Endothelial cell of umbilical vein (primary cell): Measurements from ENCODE around the gene PWWP2A. TPM values are rescaled to one million over a fixed set of nuclear protein-coding genes. Genes with fewer than 3 reads are reported as not detected.

ENCODE experiments used
- BruUV-seq: library from RNA; stranded (reverse); fragments of 400-500 nt; replicated peaks from 2 replicates; lab custom pipeline; 2021; lab: Mats Ljungman, UMichigan
- CTCF ChIA-PET: fragments of 300-600, 350-600 bp; sonication (Branson Sonifier 250); formaldehyde crosslinking; loops from one replicate; lab custom pipeline; 2021; ENCODE audit warnings: antibody characterized with exemption, inconsistent platforms; lab: Charles Lee
- POLR2A ChIA-PET: fragments of 300-600, 350-600 bp; sonication (Branson Sonifier 250); formaldehyde crosslinking; loops from one replicate; lab custom pipeline; 2021; ENCODE audit warnings: antibody characterized with exemption, inconsistent platforms; lab: Charles Lee
- DNase-seq: peaks from one replicate; pipeline ENCODE4 v3.0.0-alpha.2; 2011; ENCODE audit warnings: low read depth, low spot score
- FAIRE-seq: peaks from 2 replicates; lab custom pipeline; 2011; peaks lifted over from hg19 to GRCh38; lab: Jason Lieb, UNC
- H2AFZ ChIP-seq: 2 replicates; pipeline ENCODE4 v1.6.0; 2012; ENCODE audit warnings: low read depth, low read length, control low read depth, inconsistent platforms
- H3K27ac ChIP-seq: 2 replicates; pipeline ENCODE4 v1.5.1; 2011; ENCODE audit warnings: low read depth, mild to moderate bottlenecking, control low read depth, low read length, moderate library complexity; ENCODE audit not compliant: insufficient read depth
- H3K27me3 ChIP-seq, 2 experiments: 2 replicates each; pipeline versions ENCODE4 v1.6.0 to v1.6.1; 2011; ENCODE audit warnings: low read length in 2 of 2, mixed read lengths in 1 of 2; ENCODE audit not compliant: control insufficient read depth in 2 of 2, insufficient read depth in 2 of 2
- H3K36me3 ChIP-seq, 2 experiments: 2 replicates in 1 of 2; 3 replicates in 1 of 2; pipeline ENCODE4 v1.5.1; 2011; ENCODE audit warnings: low read length in 2 of 2, mild to moderate bottlenecking in 1 of 2, moderate library complexity in 1 of 2; ENCODE audit not compliant: control insufficient read depth in 2 of 2, insufficient read depth in 2 of 2; ENCODE audit errors: extremely low read depth in 1 of 2
- H3K4me1 ChIP-seq: 3 replicates; pipeline ENCODE4 v1.5.1; 2011; ENCODE audit warnings: mild to moderate bottlenecking, low read length; ENCODE audit not compliant: control insufficient read depth, insufficient read depth; ENCODE audit errors: extremely low read depth
- H3K4me2 ChIP-seq: 2 replicates; pipeline ENCODE4 v1.6.1; 2011; ENCODE audit warnings: low read length, control low read depth, mixed read lengths; ENCODE audit not compliant: insufficient read depth
- H3K4me3 ChIP-seq, 3 experiments: fragments of 200-600 bp in 1 of 3; sonication (generic), shearing (Covaris generic) in 1 of 3; replicated peaks in 1 of 3; 2 replicates each; pipeline ENCODE4 v1.5.1; 2011 to 2016; ENCODE audit warnings: control low read depth in 3 of 3, low read length in 3 of 3, mild to moderate bottlenecking in 2 of 3, inconsistent platforms in 1 of 3, low read depth in 1 of 3, moderate library complexity in 1 of 3; ENCODE audit not compliant: insufficient read depth in 1 of 3
- H3K79me2 ChIP-seq: 2 replicates; pipeline ENCODE4 v1.6.0; 2012; ENCODE audit warnings: low read length, inconsistent platforms; ENCODE audit not compliant: control insufficient read depth, insufficient read depth
- H3K9ac ChIP-seq: replicated peaks from 2 replicates; pipeline ENCODE3; 2011; ENCODE audit warnings: low read length, control low read depth; ENCODE audit not compliant: insufficient read depth; ENCODE audit errors: extremely low read depth
- H3K9me1 ChIP-seq: replicated peaks from 3 replicates; pipeline ENCODE4 v1.6.0; 2011; ENCODE audit warnings: mild to moderate bottlenecking, low read length; ENCODE audit not compliant: control insufficient read depth, insufficient read depth; ENCODE audit errors: extremely low read depth
- H3K9me3 ChIP-seq: replicated peaks from 2 replicates; pipeline ENCODE4 v1.5.1; 2012; ENCODE audit warnings: low read length, inconsistent platforms; ENCODE audit not compliant: control insufficient read depth, insufficient read depth
- H4K20me1 ChIP-seq: replicated peaks from 2 replicates; pipeline ENCODE3; 2011; ENCODE audit warnings: mild to moderate bottlenecking, low read length; ENCODE audit not compliant: control insufficient read depth, insufficient read depth; ENCODE audit errors: extremely low read depth
- EZH2 ChIP-seq: IDR thresholded peaks from 2 replicates; pipeline ENCODE4 v1.6.1; 2012; ENCODE audit warnings: borderline replicate concordance, low read depth, mild to moderate bottlenecking, moderate library complexity, low read length, inconsistent platforms; ENCODE audit not compliant: severe bottlenecking
- FOS ChIP-seq: IDR thresholded peaks from 2 replicates; pipeline ENCODE4 v1.6.1; 2011; ENCODE audit warnings: mild to moderate bottlenecking, low read length, moderate library complexity, borderline replicate concordance; ENCODE audit not compliant: insufficient read depth
- GATA2 ChIP-seq: IDR thresholded peaks from 2 replicates; pipeline ENCODE4 v1.7.0; 2011; ENCODE audit warnings: low read depth, mild to moderate bottlenecking, moderate library complexity, mixed read lengths, low read length; ENCODE audit not compliant: insufficient read length, insufficient read depth
- JUN ChIP-seq: IDR thresholded peaks from 2 replicates; pipeline ENCODE4 v1.6.1; 2011; ENCODE audit warnings: borderline replicate concordance, low read depth; ENCODE audit not compliant: insufficient read length, insufficient read depth
- MYC ChIP-seq: IDR thresholded peaks from one replicate; pipeline ENCODE4 v1.6.1; 2011; ENCODE audit warnings: mild to moderate bottlenecking, low read depth, low read length
- POLR2A ChIP-seq: IDR thresholded peaks from 2 replicates; pipeline ENCODE4 v1.6.1; 2012; ENCODE audit warnings: low read depth, mild to moderate bottlenecking, control low read depth, low read length
- POLR2AphosphoS5 ChIP-seq: IDR thresholded peaks from 2 replicates; pipeline ENCODE4 v1.6.1; 2012; ENCODE audit warnings: low read depth, mild to moderate bottlenecking, control low read depth, low read length, moderate library complexity; ENCODE audit not compliant: insufficient read depth
- dilution Hi-C: fragments of 300-500 bp; cut with MboI; formaldehyde crosslinking; loops from one replicate; pipeline ENCODE4 v1.15.0; 2019; ENCODE audit warnings: low sequenced_read_pairs; ENCODE audit not compliant: extremely low pct_ligation_motif_present
- intact Hi-C: fragments of 100-400 bp; cut with micrococcal nuclease; formaldehyde crosslinking; loops from one replicate; pipeline ENCODE4 v1.10.0; 2022
- polyA plus RNA-seq, 4 experiments: library from polyadenylated mRNA; depleted of rRNA in 3 of 4; stranded (reverse) in 3 of 4; unstranded in 1 of 4; fragments of >200 nt; gene quantifications; 2 replicates each; pipeline versions ENCODE4 v1.2.1 to v1.2.3, GENCODE V29; 2011 to 2012; ENCODE audit warnings: missing spikeins in 1 of 4
- total RNA-seq: library from RNA; stranded (reverse); gene quantifications from 2 replicates; pipeline ENCODE4 v1.2.3, GENCODE V29; 2021
- TF ChIP-seq, protein P1 (sequence below), 2 donors: IDR thresholded peaks; 1 replicate in 1 of 2; 2 replicates in 1 of 2; pipeline ENCODE4 v1.5.1; 2011; ENCODE audit warnings: low read length in 2 of 2, mild to moderate bottlenecking in 2 of 2, moderate library complexity in 2 of 2, control low read depth in 1 of 2, inconsistent platforms in 1 of 2, low read depth in 1 of 2; ENCODE audit not compliant: insufficient read depth in 1 of 2; ENCODE audit errors: extremely low read depth in 1 of 2
- TF ChIP-seq, protein P2 (sequence below): IDR thresholded peaks from 2 replicates; pipeline ENCODE4 v1.6.1; 2011; ENCODE audit not compliant: insufficient read depth, insufficient read length

PWWP2A gene
- total and polyA plus RNA-seq, 2 donors (not counting 3 experiments of a cell fraction or from before 2014, with no cell fraction given): 4.6 to 19.3 TPM

DNA sequence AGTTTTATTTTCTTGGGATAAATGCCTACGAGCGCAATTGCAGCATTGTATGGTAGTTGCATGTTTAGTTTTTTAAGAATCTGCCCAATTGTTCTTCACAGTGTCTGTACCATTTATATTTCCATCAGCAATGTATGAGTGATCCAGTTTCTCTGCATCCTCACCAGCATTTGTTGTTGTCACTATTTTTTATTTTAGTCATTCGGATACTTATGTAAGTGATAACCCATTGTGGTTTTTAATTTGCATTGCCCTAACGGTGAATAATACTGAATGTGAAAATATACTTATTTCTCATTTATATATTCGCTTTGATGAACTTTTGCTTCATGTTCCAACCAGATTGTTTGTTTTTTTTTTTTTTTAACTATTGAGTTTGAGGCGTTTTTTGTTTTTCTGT lies 33.7 kb upstream of the PWWP2A start:
- Histone ChIP-seq H3K27ac (no peak overlapping the region), H4K20me1 (no peaks in the 10 kb centered on the region), H3K36me3 (no peaks in the 10 kb centered on the region), H3K4me3 (no peak overlapping the region), H3K9me1 (no peaks in the 10 kb centered on the region), H3K27me3 (no peaks in the 10 kb centered on the region), H3K9me3 (no peaks in the 10 kb centered on the region), H3K79me2 (no peaks in the 10 kb centered on the region), H3K4me1 (no peaks in the 10 kb centered on the region), H3K9ac (no peak overlapping the region), H2AFZ (no peak overlapping the region), H3K4me2 (no peak overlapping the region)
- CTCF ChIA-PET: no interaction called here
- dilution Hi-C loops: no loop called here
- DNase-seq (no peak), FAIRE-seq (no peak)
- POLR2A ChIA-PET: no interaction called here
- TF ChIP-seq, protein P1, sequence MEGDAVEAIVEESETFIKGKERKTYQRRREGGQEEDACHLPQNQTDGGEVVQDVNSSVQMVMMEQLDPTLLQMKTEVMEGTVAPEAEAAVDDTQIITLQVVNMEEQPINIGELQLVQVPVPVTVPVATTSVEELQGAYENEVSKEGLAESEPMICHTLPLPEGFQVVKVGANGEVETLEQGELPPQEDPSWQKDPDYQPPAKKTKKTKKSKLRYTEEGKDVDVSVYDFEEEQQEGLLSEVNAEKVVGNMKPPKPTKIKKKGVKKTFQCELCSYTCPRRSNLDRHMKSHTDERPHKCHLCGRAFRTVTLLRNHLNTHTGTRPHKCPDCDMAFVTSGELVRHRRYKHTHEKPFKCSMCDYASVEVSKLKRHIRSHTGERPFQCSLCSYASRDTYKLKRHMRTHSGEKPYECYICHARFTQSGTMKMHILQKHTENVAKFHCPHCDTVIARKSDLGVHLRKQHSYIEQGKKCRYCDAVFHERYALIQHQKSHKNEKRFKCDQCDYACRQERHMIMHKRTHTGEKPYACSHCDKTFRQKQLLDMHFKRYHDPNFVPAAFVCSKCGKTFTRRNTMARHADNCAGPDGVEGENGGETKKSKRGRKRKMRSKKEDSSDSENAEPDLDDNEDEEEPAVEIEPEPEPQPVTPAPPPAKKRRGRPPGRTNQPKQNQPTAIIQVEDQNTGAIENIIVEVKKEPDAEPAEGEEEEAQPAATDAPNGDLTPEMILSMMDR (IDR thresholded peaks at IDR 0.05; ENCODE audit: extremely low read depth in 1 of 2, insufficient read depth in 1 of 2, low read depth in 1 of 2, low read length in 2 of 2): no peak
- no peak for TF ChIP-seq EZH2
- no peak for TF ChIP-seq POLR2AphosphoS5
- TF ChIP-seq JUN: no peak
- TF ChIP-seq FOS: no peak
- TF ChIP-seq, protein P2, sequence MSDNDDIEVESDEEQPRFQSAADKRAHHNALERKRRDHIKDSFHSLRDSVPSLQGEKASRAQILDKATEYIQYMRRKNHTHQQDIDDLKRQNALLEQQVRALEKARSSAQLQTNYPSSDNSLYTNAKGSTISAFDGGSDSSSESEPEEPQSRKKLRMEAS: no peak
- no peak for TF ChIP-seq POLR2A
- TF ChIP-seq MYC: no peak
- TF ChIP-seq GATA2: no peak
- intact Hi-C loops: no loop called here
- BruUV-seq: no TSS peak
